ENCODE data around the gene CCNT1.
"Not testable (repeated sequence)": the region's sequence is repeated elsewhere in the genome, so short reads cannot be mapped to it uniquely, and the experiment has no call there.

Gene CCNT1

GRCh38 chr12:48716493-48717251, at the start of gene CCNT1:
Gene CCNT1, minus strand, starts transcription at chr12:48716707. Its CDS starts 32 bp downstream, at chr12:48716675.
- peak; percentile 98 for DNase-seq

DNA sequence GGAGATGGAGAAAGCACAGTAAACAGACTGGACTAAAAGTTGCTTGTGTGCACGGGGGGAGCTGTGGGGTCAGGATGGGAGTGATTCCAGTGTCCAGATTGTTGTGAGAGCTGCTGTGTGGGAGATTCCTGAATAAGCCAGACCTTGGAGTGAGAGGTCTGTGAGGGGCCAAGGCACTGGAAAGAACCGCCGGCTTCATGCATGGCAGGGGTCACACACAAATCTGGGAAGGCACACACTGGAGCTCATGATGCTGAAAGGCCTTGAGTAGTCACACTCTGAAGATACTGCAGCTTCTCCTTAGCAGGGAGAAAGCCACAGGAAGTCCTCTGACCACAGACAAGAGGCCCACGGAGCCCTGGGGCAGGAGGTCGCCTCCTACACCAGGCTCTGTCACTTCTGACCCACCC, 49.3 kb upstream of the CCNT1 start:
- peak; percentile 71 for DNase-seq

DNA sequence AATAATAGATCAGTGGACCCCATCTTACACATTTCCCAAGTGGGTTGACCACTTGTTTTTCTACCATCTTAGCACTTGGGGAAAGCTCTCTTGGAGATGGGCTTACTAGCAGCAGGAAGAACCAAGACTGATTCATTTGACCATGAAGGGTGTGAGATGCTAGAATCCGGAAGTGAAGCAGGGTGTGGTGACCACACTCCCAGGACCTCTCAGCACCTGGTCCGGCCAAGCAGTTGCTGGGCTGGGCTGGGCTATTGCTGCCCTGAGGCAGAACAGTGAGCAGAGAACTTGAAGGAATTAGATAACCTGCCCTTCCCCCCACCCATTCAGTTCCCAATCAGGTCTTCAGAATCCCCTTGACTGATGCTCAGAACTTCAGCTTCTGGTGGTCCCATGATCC, 48.0 kb upstream of the CCNT1 start:
- DNase-seq, result no peak

- no peak for DNase-seq
These were observed 42.2 kb upstream of the CCNT1 start for GRCh38 chr12:48758737-48759136.

GRCh38 chr12:48758186-48758585, 41.7 kb upstream of the CCNT1 start:
- DNase-seq, result no peak

DNA sequence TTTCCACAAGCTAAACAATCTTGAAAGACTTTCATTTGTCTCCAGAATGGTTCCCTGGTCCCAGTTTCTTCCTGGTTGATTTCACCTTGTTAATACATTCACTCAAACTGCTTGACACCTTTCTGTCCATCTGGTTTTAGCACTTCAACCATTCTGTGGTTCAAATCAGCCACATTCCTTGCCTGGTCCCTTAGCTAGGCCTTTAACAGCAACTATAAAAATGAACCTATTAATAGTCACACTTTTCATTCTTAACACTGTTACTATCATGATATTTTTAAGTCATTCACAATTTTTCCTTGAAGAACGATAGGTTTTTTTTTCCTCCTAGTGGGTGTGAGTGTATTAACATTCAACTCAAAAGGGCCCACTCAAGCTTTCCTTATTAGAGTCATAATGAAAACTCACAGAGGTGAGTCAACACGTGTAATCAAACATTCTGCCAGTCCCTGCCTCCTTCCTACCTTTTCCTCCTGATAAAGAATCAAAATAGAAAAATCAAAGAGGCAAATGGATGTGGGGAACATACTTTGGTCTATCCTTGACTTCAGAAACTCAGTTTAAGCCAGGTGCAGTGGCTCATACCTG, 34.4 kb upstream of the CCNT1 start:
- DNase-seq, result no peak

DNA sequence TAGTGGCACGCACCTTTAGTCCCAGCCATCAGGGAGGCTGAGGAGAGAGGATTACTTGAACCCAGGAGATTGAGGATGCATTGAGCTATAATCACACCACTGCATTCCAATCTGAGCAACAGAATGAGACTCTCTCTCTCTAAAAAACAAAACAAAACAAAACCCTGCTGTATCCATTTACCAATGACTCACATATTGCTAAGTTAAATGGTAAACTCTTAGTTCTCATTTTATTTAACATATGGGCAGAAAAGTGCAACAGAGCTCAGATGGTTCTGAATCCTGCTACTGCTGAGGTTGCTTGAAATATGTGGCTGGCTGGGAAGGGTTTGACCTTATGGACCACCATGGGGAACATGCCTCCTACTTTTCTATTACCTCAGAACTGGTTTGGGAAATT, 33.7 kb upstream of the CCNT1 start:
- DNase-seq, result no peak

- no peak for DNase-seq
These were observed 27.9 kb upstream of the CCNT1 start for GRCh38 chr12:48744251-48745008.

DNA sequence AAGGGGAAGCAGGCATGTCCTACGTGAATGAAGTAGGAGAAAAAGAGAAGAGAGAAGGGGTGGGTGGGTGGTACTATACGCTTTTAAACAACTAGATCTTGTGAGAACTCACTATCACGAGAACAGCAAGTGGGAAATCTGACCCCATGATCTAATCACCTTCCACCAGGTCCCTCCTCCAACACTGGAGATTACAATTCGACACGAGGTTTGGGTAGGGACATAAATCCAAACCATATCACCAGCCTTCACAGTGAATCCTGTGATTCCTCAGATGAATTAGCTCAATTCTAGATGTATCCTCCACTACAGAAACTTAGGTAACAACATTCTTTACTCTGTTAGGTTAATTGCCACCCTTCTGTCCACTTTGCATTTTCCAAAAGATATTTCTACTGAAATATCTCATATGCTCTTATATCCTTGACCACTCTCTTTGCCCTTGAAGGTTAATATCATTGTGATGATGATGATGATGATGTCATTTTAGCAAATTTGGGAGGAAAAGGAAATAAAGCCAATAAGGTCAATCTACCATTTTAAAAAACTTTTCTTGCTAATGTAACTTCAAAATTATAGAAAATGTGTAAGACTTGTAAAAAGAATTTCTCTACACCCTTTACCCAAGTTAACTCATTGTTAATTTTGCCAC, 23.2 kb upstream of the CCNT1 start:
- no peak for DNase-seq

- no peak for DNase-seq
These were observed 19.9 kb upstream of the CCNT1 start for GRCh38 chr12:48736456-48736855.

DNA sequence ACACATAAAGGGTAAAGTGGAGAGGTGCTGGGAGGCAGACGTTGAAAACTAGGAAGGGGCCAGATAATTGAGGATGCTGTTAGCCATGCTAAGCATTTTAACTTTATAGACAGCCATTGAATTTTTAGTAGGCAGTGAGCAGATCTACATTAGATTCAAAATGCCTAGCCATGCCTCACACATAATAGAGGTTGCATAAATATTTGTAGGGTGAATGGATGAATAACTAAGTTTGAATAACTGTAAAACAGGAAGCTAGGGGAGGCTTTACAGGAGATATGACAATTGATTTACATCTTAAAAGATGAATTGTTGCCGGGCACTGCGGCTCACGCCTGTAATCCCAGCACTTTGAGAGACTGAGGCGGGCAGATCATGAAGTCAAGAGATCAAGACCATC, 12.3 kb upstream of the CCNT1 start:
- DNase-seq, result no peak

DNA sequence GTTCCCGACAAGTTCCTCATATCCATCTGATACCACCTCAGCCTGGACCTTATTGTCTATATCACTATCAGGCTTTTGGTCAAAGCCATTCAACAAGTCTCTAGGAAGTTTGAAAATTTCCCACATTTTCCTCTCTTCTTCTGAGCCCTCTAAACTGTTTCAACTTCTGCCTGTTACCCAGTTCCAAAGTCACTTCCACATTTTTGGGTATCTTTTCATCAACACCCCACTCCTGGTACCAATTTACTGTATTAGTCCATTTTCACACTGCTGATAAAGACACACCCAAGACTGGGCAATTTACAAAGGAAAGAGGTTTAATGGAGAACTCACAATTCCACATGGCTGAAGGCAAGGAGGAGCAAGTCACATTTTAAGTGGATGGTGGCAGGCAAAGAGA, 4.2 kb upstream of the CCNT1 start:
- DNase-seq, result not testable (repeated sequence)

DNA sequence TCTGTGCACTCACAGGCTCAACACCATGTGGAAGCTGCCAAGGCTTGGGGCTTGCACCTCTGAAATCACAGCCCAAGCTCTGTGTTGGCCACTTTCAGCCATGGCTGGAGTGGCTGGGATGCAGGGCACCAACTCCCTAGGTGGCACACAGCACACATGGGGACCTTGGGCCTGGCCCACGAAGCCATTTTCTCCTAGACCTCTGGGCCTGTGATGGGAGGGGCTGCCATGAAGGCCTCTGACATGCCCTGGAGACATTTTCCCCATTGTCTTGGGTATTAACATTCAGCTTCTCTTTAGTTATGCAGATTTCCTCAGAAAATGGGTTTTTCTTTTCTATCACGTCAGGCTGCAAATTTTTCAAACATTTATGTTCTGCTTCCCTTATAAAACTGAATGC, 3.7 kb upstream of the CCNT1 start:
- not testable (repeated sequence) for DNase-seq

DNA sequence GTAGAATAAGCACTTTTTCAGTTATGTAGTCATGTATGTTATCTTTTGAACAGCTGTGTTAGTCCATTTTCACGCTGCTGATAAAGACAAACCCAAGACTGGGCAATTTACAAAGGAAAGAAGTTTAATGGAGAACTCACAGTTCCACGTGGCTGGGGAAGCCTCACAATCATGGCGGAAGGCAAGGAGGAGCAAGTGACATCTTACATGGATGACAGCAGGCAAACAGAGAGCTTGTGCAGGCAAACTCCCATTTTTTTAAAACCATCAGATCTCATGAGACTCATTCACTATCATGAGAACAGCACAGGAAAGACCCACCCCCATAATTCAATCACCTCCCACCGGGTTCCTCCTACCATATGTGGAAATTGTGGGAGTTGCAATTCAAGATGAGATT, 2.5 kb upstream of the CCNT1 start:
- not testable (repeated sequence) for DNase-seq

- DNase-seq, result no peak
These were observed 767 bp upstream of the CCNT1 start for GRCh38 chr12:48717252-48717695.

- DNase-seq, result no peak
These were observed 377 bp downstream of the CCNT1 start for GRCh38 chr12:48716168-48716492.

DNA sequence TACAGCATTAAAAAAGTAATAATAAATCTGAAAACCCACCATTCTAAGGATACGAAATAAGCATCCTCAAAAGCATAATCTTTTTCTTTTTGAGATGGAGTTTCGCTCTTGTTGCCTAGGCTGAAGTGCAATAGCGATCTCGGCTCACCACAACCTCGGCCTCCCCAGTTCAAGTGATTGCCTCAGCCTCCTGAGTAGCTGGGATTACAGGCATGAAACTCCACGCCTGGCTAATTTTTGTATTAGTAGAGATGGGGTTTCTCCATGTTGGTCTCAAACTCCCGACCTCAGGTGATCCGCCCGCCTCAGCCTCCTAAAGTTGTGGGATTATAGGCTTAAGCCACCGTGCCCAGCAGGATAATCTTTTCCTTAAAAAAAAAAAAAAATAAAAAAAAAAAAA, 4.3 kb downstream of the CCNT1 start:
- DNase-seq, result no peak

GRCh38 chr12:48698822-48699221, 17.7 kb downstream of the CCNT1 start:
- not testable (repeated sequence) for DNase-seq

DNA sequence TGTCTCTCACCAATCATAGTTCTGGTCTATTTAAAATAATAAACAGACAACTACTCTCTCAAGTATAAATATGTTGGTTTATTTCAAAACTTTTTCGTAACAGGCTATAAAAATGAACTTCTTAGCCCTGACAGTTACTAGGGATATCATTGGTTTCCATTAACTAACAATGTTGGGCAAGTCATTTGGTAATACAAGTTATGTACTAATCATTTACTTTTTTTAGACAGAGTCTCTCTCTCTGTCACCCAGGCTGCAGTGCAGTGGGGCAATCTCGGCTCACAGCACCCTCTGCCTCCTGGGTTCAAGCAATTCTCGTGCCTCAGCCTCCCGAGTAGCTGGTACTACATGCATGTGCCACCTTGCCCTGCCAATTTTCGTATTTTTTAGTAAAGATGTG, 19.9 kb downstream of the CCNT1 start:
- no peak for DNase-seq

- DNase-seq, result no peak
These were observed 20.6 kb downstream of the CCNT1 start for GRCh38 chr12:48695859-48696258.

- no peak for DNase-seq
These were observed 22.5 kb downstream of the CCNT1 start for GRCh38 chr12:48694038-48694437.

DNA sequence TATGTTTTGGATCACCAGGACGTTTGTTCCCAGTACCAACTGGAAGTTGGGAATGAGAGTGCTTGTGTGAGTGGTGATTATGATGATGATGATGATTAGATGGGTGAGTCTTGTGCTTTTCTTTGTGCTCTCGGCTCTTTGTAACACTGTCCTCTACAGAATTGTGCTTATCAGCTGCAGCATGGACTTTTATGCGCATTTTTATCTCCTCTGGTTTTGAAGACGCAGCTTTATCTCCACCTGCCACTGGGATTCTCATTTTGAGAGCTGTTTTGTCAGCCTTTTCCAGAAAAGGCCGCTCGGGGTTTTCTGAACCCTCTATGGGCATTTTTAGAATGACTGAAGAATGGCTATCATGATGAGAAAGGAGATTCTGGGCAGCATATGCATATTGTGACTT, 22.9 kb downstream of the CCNT1 start:
- no peak for DNase-seq

- DNase-seq, result no peak
These were observed 24.6 kb downstream of the CCNT1 start for GRCh38 chr12:48691826-48692487.

Data from KG1 (cell line).